ENCODE measurements around the gene PIEZO2.

Gene PIEZO2

GRCh38 chr18:10789180-10789579 is 360.2 kb downstream of the PIEZO2 start:
- TF ChIP-seq CTCF (IDR thresholded peaks at IDR 0.05; ENCODE audit: poor library complexity, severe bottlenecking): no peak
- Histone ChIP-seq H3K9me3 (ENCODE audit: severe bottlenecking) (no peaks in the 10 kb centered on the region), H3K4me3 (ENCODE audit: severe bottlenecking) (no peak overlapping the region), H3K27me3 (ENCODE audit: insufficient read depth, poor library complexity, severe bottlenecking) (peaks cover 4% of the 10 kb centered on the region), H3K36me3 (ENCODE audit: low read depth) (no peaks in the 10 kb centered on the region), H3K4me1 (ENCODE audit: insufficient read depth, poor library complexity, severe bottlenecking) (no peaks in the 10 kb centered on the region), H3K27ac (ENCODE audit: poor library complexity, severe bottlenecking) (no peak overlapping the region)
- DNase-seq (ENCODE audit: low spot score): no peak
- no peak for ATAC-seq (ENCODE audit: low read depth)

- DNase-seq (ENCODE audit: low spot score): peak; percentile 69
- H3K36me3 ChIP-seq (ENCODE audit: low read depth): no peaks in the 10 kb centered on the region
- no peak overlapping the region for H3K4me3 ChIP-seq (ENCODE audit: severe bottlenecking)
- ATAC-seq (ENCODE audit: low read depth): peak; percentile 55; the same call in 2 of the 3 replicates
- H3K27ac ChIP-seq (ENCODE audit: poor library complexity, severe bottlenecking): no peak overlapping the region
- no peaks in the 10 kb centered on the region for H3K9me3 ChIP-seq (ENCODE audit: severe bottlenecking)
- no peaks in the 10 kb centered on the region for H3K4me1 ChIP-seq (ENCODE audit: insufficient read depth, poor library complexity, severe bottlenecking)
- TF ChIP-seq CTCF (IDR thresholded peaks at IDR 0.05; ENCODE audit: poor library complexity, severe bottlenecking): peak; percentile 83
- H3K27me3 ChIP-seq (ENCODE audit: insufficient read depth, poor library complexity, severe bottlenecking): peaks cover 4% of the 10 kb centered on the region
Observed at GRCh38 chr18:10787293-10787901, 362.0 kb downstream of the PIEZO2 start.

- no peak overlapping the region for H3K4me3 ChIP-seq (ENCODE audit: severe bottlenecking)
- peaks cover 4% of the 10 kb centered on the region for H3K27me3 ChIP-seq (ENCODE audit: insufficient read depth, poor library complexity, severe bottlenecking)
- H3K27ac ChIP-seq (ENCODE audit: poor library complexity, severe bottlenecking): no peak overlapping the region
- no peak for ATAC-seq (ENCODE audit: low read depth)
- no peak for TF ChIP-seq CTCF (IDR thresholded peaks at IDR 0.05; ENCODE audit: poor library complexity, severe bottlenecking)
- no peaks in the 10 kb centered on the region for H3K36me3 ChIP-seq (ENCODE audit: low read depth)
- H3K4me1 ChIP-seq (ENCODE audit: insufficient read depth, poor library complexity, severe bottlenecking): no peaks in the 10 kb centered on the region
- no peak for DNase-seq (ENCODE audit: low spot score)
- no peaks in the 10 kb centered on the region for H3K9me3 ChIP-seq (ENCODE audit: severe bottlenecking)
Observed at GRCh38 chr18:10785798-10786197, 363.6 kb downstream of the PIEZO2 start.

- H3K36me3 ChIP-seq (ENCODE audit: low read depth): no peaks in the 10 kb centered on the region
- ATAC-seq (ENCODE audit: low read depth): no peak
- H3K9me3 ChIP-seq (ENCODE audit: severe bottlenecking): no peaks in the 10 kb centered on the region
- H3K4me3 ChIP-seq (ENCODE audit: severe bottlenecking): no peak overlapping the region
- peaks cover 4% of the 10 kb centered on the region for H3K27me3 ChIP-seq (ENCODE audit: insufficient read depth, poor library complexity, severe bottlenecking)
- H3K4me1 ChIP-seq (ENCODE audit: insufficient read depth, poor library complexity, severe bottlenecking): no peaks in the 10 kb centered on the region
- no peak for TF ChIP-seq CTCF (IDR thresholded peaks at IDR 0.05; ENCODE audit: poor library complexity, severe bottlenecking)
- no peak for DNase-seq (ENCODE audit: low spot score)
- H3K27ac ChIP-seq (ENCODE audit: poor library complexity, severe bottlenecking): no peak overlapping the region
Observed at GRCh38 chr18:10784596-10785202, 364.7 kb downstream of the PIEZO2 start.

- Histone ChIP-seq H3K9me3 (ENCODE audit: severe bottlenecking) (no peaks in the 10 kb centered on the region), H3K27me3 (ENCODE audit: insufficient read depth, poor library complexity, severe bottlenecking) (peaks cover 4% of the 10 kb centered on the region), H3K27ac (ENCODE audit: poor library complexity, severe bottlenecking) (no peak overlapping the region), H3K4me3 (ENCODE audit: severe bottlenecking) (no peak overlapping the region), H3K4me1 (ENCODE audit: insufficient read depth, poor library complexity, severe bottlenecking) (no peaks in the 10 kb centered on the region), H3K36me3 (ENCODE audit: low read depth) (no peaks in the 10 kb centered on the region)
- TF ChIP-seq CTCF (IDR thresholded peaks at IDR 0.05; ENCODE audit: poor library complexity, severe bottlenecking): no peak
- DNase-seq (ENCODE audit: low spot score) (no peak), ATAC-seq (ENCODE audit: low read depth) (no peak)
Observed at GRCh38 chr18:10783941-10784340, 365.4 kb downstream of the PIEZO2 start.

Data from RWPE2 (cell line).